NCI-H748 treated with DMSO at 0.1 percent for 48 hours (cell line): ENCODE data around the gene MTUS2.

ENCODE experiments used
- DNase-seq: peaks from one replicate; lab custom pipeline; 2025; lab: John Stamatoyannopoulos, UW

Gene MTUS2

GRCh38 chr13:29106651-29107050 lies 286.5 kb downstream of the MTUS2 start:
- DNase-seq: no peak

DNA sequence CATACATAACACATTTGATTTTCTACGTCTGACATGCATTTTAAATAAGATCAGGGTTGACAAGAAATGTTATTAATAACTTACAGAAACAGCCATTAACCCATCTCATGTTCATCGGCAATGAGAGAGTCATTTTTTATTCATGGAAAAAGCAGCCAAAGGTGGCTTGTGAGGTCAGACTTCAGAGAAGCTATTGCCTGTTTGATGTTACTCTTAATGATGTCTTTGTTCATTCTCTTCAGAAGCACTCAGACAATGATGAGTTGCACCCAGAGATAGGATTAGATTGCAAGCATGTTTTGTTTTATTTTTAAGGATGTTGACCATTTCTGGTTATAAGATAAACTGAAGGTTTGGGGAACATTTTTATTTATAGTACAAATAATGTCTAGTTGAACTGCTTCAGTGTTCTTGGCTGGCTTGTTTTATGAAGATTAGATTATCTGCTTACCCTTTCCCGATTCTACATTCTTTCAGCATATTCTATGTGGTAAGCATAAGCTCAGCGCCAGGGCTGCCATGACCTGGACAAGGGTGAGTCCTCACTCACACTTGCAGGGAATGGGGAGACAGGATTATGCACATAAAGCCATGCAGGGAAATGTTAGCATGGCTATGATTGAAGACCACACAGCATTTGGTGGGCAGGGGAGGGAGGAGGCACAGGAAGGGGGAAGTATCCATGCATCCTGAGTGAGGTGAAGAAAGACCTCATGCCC lies 288.1 kb downstream of the MTUS2 start:
- no peak for DNase-seq

DNA sequence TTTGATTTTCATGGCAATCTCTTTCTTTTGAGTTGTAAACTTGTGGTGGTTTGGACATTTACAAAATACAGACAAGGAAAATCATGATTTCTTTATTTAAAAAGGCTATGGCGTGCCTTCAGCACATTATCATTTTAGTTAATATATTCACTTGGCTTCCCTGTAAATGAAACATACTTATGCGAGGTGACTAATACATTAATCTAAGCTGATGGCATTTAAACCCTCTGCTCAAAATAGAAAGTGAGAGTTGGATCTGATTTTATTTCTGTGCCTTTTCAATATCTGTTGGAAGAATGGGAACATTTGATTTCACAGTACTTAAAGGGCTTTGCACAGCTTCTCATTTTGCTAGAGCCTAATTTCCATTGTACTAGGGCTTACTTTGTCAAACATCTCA lies 289.8 kb downstream of the MTUS2 start:
- no peak for DNase-seq

- no peak for DNase-seq
Observed at GRCh38 chr13:29111446-29111845, 291.3 kb downstream of the MTUS2 start.

- DNase-seq: no peak
Observed at GRCh38 chr13:29115842-29116241, 295.7 kb downstream of the MTUS2 start.

GRCh38 chr13:29117663-29118062 lies 297.5 kb downstream of the MTUS2 start:
- DNase-seq: no peak

DNA sequence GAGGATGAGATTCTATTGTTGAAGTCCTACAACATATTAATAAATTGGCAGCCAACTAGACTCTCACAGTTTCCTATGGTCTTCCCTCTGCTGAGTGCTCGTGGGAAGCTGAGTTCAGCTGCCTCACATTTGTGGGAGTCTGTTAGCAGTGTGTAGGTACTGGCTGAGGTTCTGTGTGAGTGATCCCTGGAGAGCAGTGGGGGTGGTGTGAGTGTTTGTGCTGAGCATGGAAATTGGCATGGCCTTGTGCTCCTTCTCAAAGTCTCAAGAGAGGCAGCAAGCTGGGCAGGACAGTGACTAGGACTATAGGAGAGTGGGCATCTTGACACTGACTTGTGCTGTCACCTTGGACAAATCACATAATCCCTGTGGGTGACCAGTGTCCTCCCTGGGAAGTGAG lies 298.3 kb downstream of the MTUS2 start:
- no peak for DNase-seq

GRCh38 chr13:29125191-29125933 lies 305.2 kb downstream of the MTUS2 start:
- no peak for DNase-seq

- no peak for DNase-seq
Observed at GRCh38 chr13:29125934-29126424, 305.8 kb downstream of the MTUS2 start.

GRCh38 chr13:29129616-29130015 lies 309.5 kb downstream of the MTUS2 start:
- DNase-seq: no peak

- no peak for DNase-seq
Observed at GRCh38 chr13:29131159-29131558, 311.0 kb downstream of the MTUS2 start.

- no peak for DNase-seq
Observed at GRCh38 chr13:29131881-29132668, 311.9 kb downstream of the MTUS2 start.

- no peak for DNase-seq
Observed at GRCh38 chr13:29136341-29136740, 316.2 kb downstream of the MTUS2 start.

DNA sequence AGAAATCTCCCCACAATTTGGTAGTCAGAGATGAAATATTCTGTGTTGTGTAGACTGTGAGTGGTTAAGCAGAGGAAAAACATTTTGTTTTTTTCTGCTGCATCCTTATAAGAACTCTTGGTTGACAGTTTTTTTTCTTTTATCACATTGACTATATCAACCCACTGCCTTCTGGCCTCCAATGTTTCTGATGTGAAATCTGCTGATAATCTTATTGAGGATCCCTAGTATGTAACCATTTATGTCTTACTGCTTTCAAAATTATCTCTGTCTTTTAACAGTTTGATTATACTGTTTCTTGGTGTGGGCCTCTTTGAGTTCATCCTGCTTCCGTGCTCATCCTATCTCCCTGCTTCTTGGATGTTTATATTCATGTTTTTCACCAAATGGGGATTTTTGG lies 316.9 kb downstream of the MTUS2 start:
- DNase-seq: no peak

GRCh38 chr13:29137995-29138394 lies 317.9 kb downstream of the MTUS2 start:
- DNase-seq: no peak

- DNase-seq: no peak
Observed at GRCh38 chr13:29140277-29140676, 320.1 kb downstream of the MTUS2 start.

DNA sequence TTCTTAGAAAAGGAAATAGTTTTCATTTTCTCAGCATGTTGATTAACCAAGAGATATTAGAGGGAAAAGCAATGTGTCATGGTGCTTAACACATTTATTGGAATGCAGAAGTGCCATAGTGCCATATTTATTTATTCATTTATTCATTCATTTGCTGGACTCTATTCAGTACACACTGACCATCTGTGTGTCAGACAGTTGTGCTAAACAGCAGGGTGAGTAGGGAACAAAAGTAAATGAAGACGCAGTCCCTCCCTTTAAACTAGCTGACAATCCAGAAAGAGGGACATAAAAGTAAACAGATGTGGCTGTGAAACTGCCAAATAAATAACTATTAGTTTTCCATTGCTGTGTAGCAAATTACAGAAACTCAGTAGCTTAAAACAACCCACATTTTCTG lies 323.7 kb downstream of the MTUS2 start:
- no peak for DNase-seq

DNA sequence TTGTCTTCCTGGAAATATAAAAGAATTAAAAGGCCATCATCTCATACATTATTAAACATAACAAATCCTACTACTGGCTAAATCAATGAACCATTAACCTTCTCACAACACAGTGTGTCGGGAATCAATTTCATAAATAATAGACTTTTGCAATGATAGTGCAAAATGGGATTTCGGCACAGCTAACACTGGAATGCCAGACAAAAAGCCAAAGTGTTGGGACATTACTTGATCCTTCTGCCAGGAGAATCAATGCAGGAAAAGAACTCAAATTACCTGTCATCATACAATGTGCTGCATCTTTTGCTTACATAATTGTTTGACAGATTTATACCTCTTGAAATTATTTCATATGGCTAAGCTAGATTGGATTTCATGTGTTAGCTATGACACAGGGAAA lies 334.3 kb downstream of the MTUS2 start:
- no peak for DNase-seq

GRCh38 chr13:29156136-29156535 lies 336.0 kb downstream of the MTUS2 start:
- no peak for DNase-seq

GRCh38 chr13:29159871-29160270 lies 339.7 kb downstream of the MTUS2 start:
- DNase-seq: no peak

- DNase-seq: no peak
Observed at GRCh38 chr13:29160862-29161261, 340.7 kb downstream of the MTUS2 start.

- no peak for DNase-seq
Observed at GRCh38 chr13:29161676-29162075, 341.5 kb downstream of the MTUS2 start.
